Stimulated activated CD8-positive, alpha-beta memory T cell treated with anti-CD3 and anti-CD28 coated beads, Interleukin-15, amount 100 ng/mL, for 24 hours (primary cell): ENCODE measurements around the gene ENPP6.
"Not testable (repeated sequence)": the region's sequence is repeated elsewhere in the genome, so short reads cannot be mapped to it uniquely, and the experiment has no call there.

Experiments used
- DNase-seq: peaks from one replicate; pipeline ENCODE4 v3.0.0-alpha.2; 2020; ENCODE audit warnings: low read depth

ENPP6 gene

GRCh38 chr4:184235526-184235925 is 17.9 kb upstream of the ENPP6 start:
- DNase-seq = no peak

DNA sequence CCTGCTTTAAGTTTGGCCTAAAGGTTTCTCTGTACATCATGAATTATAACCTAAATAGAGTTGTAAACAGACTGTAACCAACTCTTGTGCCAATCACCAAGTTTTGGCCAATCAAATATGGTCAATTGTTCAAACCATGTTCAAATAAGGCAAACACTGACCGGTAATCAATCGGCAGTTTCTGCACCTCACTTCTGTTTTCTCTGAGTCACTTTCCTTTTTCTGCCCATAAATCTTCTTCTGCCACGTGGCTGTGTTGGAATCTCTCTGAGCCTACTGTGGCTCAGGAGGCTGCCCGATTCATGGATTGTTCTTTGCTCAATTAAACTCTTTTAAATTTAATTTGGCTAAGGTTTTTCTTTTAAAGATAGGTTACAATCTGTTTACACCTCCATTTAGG is 16.5 kb upstream of the ENPP6 start:
- DNase-seq = no peak

GRCh38 chr4:184232975-184233374 is 15.3 kb upstream of the ENPP6 start:
- no peak for DNase-seq

- no peak for DNase-seq
These were observed 14.5 kb upstream of the ENPP6 start for GRCh38 chr4:184232202-184232601.

- DNase-seq = no peak
These were observed 13.9 kb upstream of the ENPP6 start for GRCh38 chr4:184231573-184231972.

- no peak for DNase-seq
These were observed 10.5 kb upstream of the ENPP6 start for GRCh38 chr4:184228056-184228705.

DNA sequence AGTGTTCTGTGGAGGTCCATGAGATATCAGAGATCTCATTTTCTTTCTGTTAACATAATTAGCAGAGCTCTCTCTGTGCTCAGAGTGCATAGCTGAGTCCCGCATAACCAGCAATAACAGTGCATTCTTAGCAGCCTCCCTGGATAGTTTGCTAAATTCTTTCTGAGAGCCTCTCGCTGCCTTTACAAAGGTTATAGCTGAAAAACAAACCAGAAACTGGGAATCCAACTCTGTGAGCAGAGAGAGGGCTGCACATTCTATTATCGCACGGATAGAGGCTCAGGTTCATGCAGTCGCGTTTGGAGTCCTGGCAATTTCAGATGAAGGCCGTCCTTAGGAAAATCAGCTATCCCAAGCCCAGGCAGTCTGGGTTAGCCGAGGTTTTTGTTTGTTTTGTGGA is 1.2 kb downstream of the ENPP6 start:
- DNase-seq = no peak

DNA sequence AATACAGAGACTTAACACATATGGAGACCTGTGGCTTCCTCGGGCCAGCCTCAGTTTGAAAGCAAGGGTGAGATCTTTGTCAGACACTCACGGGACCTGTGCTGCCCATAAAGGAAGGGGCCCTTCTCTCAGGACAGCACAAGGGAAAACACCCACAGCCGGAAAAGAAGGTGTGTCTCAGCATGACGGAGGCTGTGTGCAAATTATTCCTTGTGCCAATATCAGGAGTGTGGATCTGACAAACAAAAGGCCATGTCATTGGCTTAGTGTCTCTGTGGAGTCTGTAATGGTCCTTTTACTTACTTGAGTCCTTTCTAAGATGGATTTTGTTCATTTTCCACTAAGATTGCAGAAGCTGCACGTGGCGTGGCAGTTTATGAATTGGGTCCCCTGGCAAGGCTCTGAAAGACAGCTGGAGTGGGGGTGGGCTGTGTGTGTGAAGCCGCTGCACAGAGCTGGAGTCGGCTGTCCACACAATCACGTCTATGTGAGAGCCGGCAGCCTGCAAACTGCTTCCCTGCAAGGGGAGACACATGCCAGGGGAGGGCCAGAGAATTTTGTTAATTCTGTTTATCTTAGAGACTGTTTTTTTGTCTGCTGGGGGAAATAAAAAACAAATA is 1.9 kb downstream of the ENPP6 start:
- no peak for DNase-seq

- DNase-seq = no peak
These were observed 2.7 kb downstream of the ENPP6 start for GRCh38 chr4:184214931-184215330.

- not testable (repeated sequence) for DNase-seq
These were observed 9.7 kb downstream of the ENPP6 start for GRCh38 chr4:184207734-184208607.

- DNase-seq = no peak
These were observed 12.4 kb downstream of the ENPP6 start for GRCh38 chr4:184205243-184205642.

DNA sequence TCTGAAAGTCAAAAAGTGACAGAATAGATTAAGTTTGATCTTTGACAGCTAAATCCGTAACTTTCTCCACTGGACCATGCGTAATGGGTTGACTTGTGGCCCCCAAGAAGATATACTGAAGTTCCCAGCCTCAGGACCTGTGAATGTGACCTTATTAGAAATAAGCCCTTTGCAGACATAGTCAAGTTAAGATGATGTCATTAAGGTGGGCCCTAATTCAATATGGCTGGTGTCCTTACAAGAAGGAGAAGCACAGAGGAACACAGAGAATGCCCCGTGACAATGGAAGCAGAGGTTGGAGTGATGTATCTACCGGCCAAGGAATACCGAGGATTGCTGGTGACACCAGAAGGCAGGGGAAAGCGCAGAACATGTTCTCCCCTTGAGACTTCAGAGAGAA is 14.4 kb downstream of the ENPP6 start:
- DNase-seq = no peak

DNA sequence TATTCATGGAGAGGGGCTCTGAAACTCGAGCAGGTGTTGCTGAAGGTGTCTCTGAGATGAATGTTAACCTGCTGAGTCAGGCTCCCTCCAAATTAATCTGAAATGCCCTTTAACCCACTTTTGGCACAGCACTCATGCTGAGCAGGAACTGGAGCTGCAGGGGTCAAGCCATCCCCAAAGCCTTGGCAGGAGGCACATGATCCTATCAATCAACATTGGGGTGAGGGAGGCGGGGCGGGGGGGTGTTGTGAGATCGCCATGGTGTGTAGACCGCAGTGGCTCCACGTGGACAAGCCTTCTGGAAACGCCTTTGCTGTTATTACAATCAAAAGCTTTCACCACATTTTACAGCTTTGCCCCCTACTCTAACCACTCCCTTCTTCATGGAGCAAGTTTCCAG is 16.5 kb downstream of the ENPP6 start:
- DNase-seq = no peak

GRCh38 chr4:184200296-184200695 is 17.4 kb downstream of the ENPP6 start:
- DNase-seq = no peak

DNA sequence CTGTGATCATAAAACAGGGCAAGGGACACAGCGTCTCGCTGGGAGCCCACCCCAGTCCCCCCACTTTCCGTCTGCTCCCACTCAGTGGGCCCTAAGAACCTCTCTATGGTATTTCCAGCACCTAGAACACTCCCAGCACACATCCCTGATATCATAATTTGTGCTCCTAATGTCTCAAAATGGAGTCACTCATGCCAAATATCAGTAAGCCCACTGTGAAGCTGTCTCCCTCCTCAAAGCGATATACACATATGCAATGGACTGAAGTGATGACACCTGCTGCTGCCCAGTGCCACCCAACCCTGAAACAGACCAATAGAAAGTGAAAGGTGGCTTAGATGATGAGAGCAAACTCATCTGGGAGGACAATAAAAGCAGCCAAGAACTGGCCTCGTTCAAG is 17.9 kb downstream of the ENPP6 start:
- DNase-seq = no peak

DNA sequence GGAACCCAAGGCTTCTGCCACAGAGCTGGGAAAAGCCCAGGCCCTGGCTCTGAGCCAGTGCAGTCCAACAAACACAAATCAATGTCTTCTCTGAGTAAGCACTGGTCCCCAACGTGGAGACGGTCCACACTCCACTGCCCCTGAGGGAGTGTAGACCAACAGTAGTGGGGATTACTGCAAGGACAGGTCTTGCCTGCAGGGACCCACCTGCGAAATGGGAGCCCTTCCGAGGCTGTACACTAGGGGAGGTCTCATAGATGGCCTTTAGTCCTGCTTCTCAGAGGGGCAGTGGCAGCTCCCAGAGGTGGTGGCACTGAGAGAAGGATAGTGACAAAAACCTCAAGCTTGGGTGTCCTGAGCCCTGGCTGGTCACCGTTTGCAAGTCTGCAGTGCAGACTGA is 19.5 kb downstream of the ENPP6 start:
- no peak for DNase-seq

GRCh38 chr4:184197536-184198082 is 20.1 kb downstream of the ENPP6 start:
- DNase-seq = no peak

GRCh38 chr4:184196730-184197385 is 20.8 kb downstream of the ENPP6 start:
- DNase-seq = no peak

GRCh38 chr4:184193556-184194525 is 23.8 kb downstream of the ENPP6 start:
- no peak for DNase-seq

DNA sequence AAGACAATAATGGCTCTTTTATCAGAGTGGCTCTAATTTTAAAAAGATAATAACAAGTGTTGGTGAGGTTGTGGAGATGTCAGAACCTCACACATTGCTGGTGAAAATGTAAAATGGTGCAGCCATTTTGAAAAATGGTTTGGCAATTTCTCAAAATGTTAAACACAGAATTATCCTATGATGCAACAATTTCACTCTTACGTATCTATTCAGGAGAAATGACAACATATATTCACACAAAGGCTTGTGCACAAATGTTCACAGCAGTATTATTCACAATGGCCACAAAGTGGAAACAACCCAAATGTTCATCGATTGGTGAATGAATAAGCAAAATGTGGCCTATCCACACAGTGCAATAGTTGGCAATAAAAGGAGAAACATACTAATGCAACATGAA is 24.7 kb downstream of the ENPP6 start:
- no peak for DNase-seq

GRCh38 chr4:184191267-184191666 is 26.4 kb downstream of the ENPP6 start:
- DNase-seq = no peak
